CD8-positive, alpha-beta memory T cell (primary cell): ENCODE measurements around the gene NCAM1. TPM values are rescaled to one million over a fixed set of nuclear protein-coding genes. Genes with fewer than 3 reads are reported as not detected.

ENCODE experiments used
- CTCF ChIA-PET: fragments of 350-600 bp; sonication (Branson Sonifier 250); formaldehyde crosslinking; loops from one replicate; lab custom pipeline; 2021; ENCODE audit warnings: antibody characterized with exemption; lab: Charles Lee
- POLR2A ChIA-PET: fragments of 350-600 bp; sonication (Branson Sonifier 250); formaldehyde crosslinking; loops from one replicate; lab custom pipeline; 2021; ENCODE audit warnings: antibody characterized with exemption; lab: Charles Lee
- DNase-seq, 5 donors: peaks; one replicate each; pipeline versions ENCODE4 v3.0.0 to v3.0.0-alpha.2; 2020 to 2022; ENCODE audit warnings: mixed read lengths in 1 of 5
- H3K27ac ChIP-seq: one replicate; pipeline ENCODE4 v1.7.0; 2013; ENCODE audit warnings: low read depth, mild to moderate bottlenecking, low read length, moderate library complexity
- H3K27me3 ChIP-seq: 2 replicates; pipeline ENCODE4 v1.7.0; 2013; ENCODE audit warnings: low read length, mild to moderate bottlenecking; ENCODE audit not compliant: insufficient read depth, poor library complexity, severe bottlenecking
- H3K36me3 ChIP-seq: 2 replicates; pipeline ENCODE4 v1.7.0; 2013; ENCODE audit warnings: mild to moderate bottlenecking, low read length, moderate library complexity; ENCODE audit not compliant: insufficient read depth
- H3K4me1 ChIP-seq: 2 replicates; pipeline ENCODE4 v1.7.0; 2013; ENCODE audit warnings: mild to moderate bottlenecking, low read length, moderate library complexity; ENCODE audit not compliant: insufficient read depth
- H3K4me3 ChIP-seq: 2 replicates; pipeline ENCODE4 v1.7.0; 2013; ENCODE audit warnings: mild to moderate bottlenecking, low read length
- H3K9me3 ChIP-seq: 2 replicates; pipeline ENCODE4 v1.7.0; 2013; ENCODE audit warnings: mild to moderate bottlenecking, low read length
- H3K27ac Mint-ChIP-seq, 8 donors: one replicate each; pipeline ENCODE4 v1.8.0; 2020 to 2021; ENCODE audit warnings: mixed read lengths in 8 of 8, mild to moderate bottlenecking in 6 of 8, inconsistent platforms in 3 of 8, moderate library complexity in 3 of 8
- H3K27me3 Mint-ChIP-seq, 2 donors: one replicate each; pipeline ENCODE4 v1.8.0; 2020 to 2021; ENCODE audit warnings: mixed read lengths in 2 of 2, mild to moderate bottlenecking in 1 of 2, moderate library complexity in 1 of 2
- H3K36me3 Mint-ChIP-seq, 3 donors: one replicate each; pipeline ENCODE4 v1.8.0; 2020 to 2021; ENCODE audit warnings: mixed read lengths in 3 of 3, inconsistent platforms in 1 of 3, mild to moderate bottlenecking in 1 of 3
- H3K4me1 Mint-ChIP-seq, 3 donors: one replicate each; pipeline ENCODE4 v1.8.0; 2020 to 2021; ENCODE audit warnings: mixed read lengths in 3 of 3, inconsistent platforms in 1 of 3, mild to moderate bottlenecking in 1 of 3
- H3K4me3 Mint-ChIP-seq, 7 donors: one replicate each; pipeline ENCODE4 v1.8.0; 2020 to 2021; ENCODE audit warnings: mixed read lengths in 7 of 7, mild to moderate bottlenecking in 6 of 7, moderate library complexity in 4 of 7, inconsistent platforms in 2 of 7
- H3K9me3 Mint-ChIP-seq, 5 donors: one replicate each; pipeline ENCODE4 v1.8.0; 2020 to 2022; ENCODE audit warnings: mixed read lengths in 5 of 5, mild to moderate bottlenecking in 3 of 5, moderate library complexity in 2 of 5, inconsistent platforms in 1 of 5
- polyA plus RNA-seq: library from polyadenylated mRNA; unstranded; fragments of 300-500 nt; fragmentation: Illumina TruSeq; gene quantifications from one replicate; pipeline ENCODE4 v1.2.3, GENCODE V29; 2021
- total RNA-seq, 2 experiments: library from RNA; stranded (reverse); gene quantifications; one replicate each; pipeline ENCODE4 v1.2.3, GENCODE V29; 2021

The NCAM1 gene
- total and polyA plus RNA-seq, 3 experiments from 2014 or later, result 0.16 to 1.7 TPM; not detected in 1

DNA sequence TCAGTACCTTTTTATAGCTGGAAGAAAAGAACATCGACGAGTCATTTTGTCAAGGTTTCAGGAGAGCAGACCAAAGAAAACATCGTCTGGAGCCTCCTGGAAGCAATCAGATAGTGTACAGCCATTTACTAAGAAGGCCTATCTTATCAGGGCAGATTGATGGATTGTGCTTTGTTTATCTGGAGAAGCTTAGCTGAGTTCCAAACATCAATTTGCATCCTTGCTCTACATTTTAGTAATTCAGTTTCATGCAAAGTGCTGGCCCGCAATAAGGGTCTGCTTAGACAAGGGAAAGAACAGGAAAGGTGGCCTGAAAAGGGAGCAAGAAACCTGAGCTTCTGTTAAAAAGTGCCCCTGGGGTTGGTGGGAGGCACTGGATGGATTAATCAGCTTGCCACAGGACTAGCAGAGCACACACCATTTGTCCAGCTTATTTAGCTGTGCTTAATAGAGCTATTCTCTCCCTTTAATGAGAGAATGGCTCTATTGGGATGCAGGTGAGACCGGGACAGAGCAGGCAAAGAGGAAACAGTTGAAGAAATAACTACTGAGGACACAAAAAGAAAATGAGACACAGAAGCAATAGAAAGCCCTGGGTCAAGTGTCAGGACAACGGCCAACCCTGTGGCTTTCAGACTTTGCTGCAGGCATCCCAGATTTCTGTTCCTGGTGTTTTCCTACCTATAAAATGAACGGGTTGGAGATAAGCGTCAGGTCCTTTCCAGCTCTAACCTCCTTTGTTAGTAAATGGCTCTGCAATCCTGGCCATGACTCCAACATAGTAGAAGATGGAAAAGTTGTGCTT, 231.1 kb downstream of the NCAM1 start:
- peaks cover 7 to 40% of the 10 kb centered on the region in 2 donors for H3K27me3 Mint-ChIP-seq
- H3K4me3 Mint-ChIP-seq, result no peak overlapping the region
- no peaks in the 10 kb centered on the region for H3K9me3 Mint-ChIP-seq
- ChIA-PET POLR2A (no interaction called here), CTCF (no interaction called here)
- no peaks in the 10 kb centered on the region for H3K4me1 Mint-ChIP-seq
- H3K4me1 ChIP-seq, result no peaks in the 10 kb centered on the region
- no peaks in the 10 kb centered on the region for H3K36me3 Mint-ChIP-seq
- DNase-seq, result no peak
- no peaks in the 10 kb centered on the region for H3K9me3 ChIP-seq
- H3K27me3 ChIP-seq, result no peaks in the 10 kb centered on the region
- no peak overlapping the region for H3K4me3 ChIP-seq
- H3K27ac Mint-ChIP-seq, result no peak overlapping the region
- no peaks in the 10 kb centered on the region for H3K36me3 ChIP-seq
- H3K27ac ChIP-seq, result no peak overlapping the region

DNA sequence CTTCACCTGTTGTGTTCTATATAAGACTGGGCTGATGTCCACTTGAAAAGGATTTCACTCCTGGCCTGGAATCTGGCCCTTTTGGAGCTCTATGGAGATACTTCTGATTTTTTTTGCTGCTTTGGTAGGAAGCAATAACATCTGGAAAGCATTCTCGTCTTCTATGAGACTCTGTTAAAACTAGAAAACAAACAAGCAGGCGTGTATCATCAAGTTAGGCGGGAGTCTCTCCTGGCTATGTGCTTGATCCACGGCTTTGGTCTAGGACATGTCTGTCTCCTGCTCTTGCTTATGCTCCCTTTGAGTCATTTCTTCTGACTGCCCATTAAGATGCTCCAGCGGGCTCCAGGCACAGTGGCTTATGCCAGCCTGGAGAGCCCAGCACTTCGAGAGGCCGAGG, 231.8 kb downstream of the NCAM1 start:
- no peaks in the 10 kb centered on the region for H3K9me3 ChIP-seq
- Mint-ChIP-seq H3K4me1 (no peaks in the 10 kb centered on the region), H3K27me3 (peaks cover 7 to 45% of the 10 kb centered on the region in 2 donors), H3K4me3 (no peak overlapping the region), H3K27ac (no peak overlapping the region), H3K9me3 (no peaks in the 10 kb centered on the region), H3K36me3 (no peaks in the 10 kb centered on the region)
- no peak overlapping the region for H3K4me3 ChIP-seq
- H3K4me1 ChIP-seq, result no peaks in the 10 kb centered on the region
- H3K27ac ChIP-seq, result no peak overlapping the region
- DNase-seq, result no peak
- no peaks in the 10 kb centered on the region for H3K36me3 ChIP-seq
- ChIA-PET CTCF (no interaction called here), POLR2A (no interaction called here)
- no peaks in the 10 kb centered on the region for H3K27me3 ChIP-seq

DNA sequence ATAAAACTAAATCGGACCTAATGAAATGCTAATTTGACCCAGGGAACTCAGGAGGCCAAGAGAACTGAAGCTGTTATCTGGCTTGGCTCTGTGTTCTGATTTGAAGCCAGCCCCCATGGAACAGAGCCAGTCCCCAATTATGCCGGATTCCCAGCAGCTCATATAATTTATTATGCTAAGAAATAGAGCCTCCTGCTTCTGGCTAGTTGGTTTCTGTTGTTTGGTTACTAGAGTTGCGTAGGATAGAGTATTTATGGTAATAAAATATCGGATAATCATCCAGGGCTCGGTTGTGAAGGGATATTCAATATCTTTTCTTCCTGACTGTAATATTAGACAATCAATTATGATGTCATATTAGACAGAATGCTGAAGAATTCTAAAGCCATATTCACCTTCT, 232.7 kb downstream of the NCAM1 start:
- Histone ChIP-seq H3K27me3 (no peaks in the 10 kb centered on the region), H3K4me1 (no peaks in the 10 kb centered on the region), H3K27ac (no peak overlapping the region), H3K36me3 (no peaks in the 10 kb centered on the region), H3K9me3 (no peaks in the 10 kb centered on the region), H3K4me3 (no peak overlapping the region)
- H3K4me3 Mint-ChIP-seq, result no peak overlapping the region
- H3K9me3 Mint-ChIP-seq, result peaks cover 0 to 2% (median 0%) of the 10 kb centered on the region in 5 donors
- POLR2A ChIA-PET, result no interaction called here
- no peak overlapping the region for H3K27ac Mint-ChIP-seq
- no peak for DNase-seq
- CTCF ChIA-PET, result interaction anchor here (0.6 kb wide), 1 partner anchor 1288 kb away, joined by 3 read pairs; no protein-coding TSS in a partner anchor
- peaks cover 7 to 45% of the 10 kb centered on the region in 2 donors for H3K27me3 Mint-ChIP-seq
- no peaks in the 10 kb centered on the region for H3K4me1 Mint-ChIP-seq
- H3K36me3 Mint-ChIP-seq, result no peaks in the 10 kb centered on the region

DNA sequence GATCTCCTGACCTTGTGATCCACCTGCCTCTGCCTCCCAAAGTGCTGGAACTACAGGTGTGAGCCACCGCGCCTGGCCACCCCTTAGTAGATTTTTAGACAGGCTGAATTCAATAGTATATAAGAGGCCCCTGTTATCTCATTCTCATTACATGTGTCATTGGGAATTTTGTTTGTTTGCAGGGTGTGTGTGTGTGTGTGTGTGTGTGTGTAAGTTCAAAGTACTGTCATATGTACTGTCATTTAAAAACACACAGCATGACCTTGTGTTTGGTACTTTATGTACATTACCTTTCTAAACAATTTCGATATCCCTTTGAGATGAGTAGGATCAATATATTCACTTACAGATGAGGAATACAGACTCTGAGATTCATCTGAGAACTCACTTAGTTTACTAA, 234.5 kb downstream of the NCAM1 start:
- ChIA-PET CTCF (interaction anchor here (0.6 kb wide), 1 partner anchor 839 kb away, joined by 3 read pairs; no protein-coding TSS in a partner anchor), POLR2A (no interaction called here)
- Histone ChIP-seq H3K36me3 (no peaks in the 10 kb centered on the region), H3K9me3 (no peaks in the 10 kb centered on the region), H3K27ac (no peak overlapping the region), H3K27me3 (no peaks in the 10 kb centered on the region), H3K4me1 (no peaks in the 10 kb centered on the region), H3K4me3 (no peak overlapping the region)
- DNase-seq, result no peak
- Mint-ChIP-seq H3K27ac (no peak overlapping the region), H3K27me3 (peaks cover 3 to 35% of the 10 kb centered on the region in 2 donors), H3K9me3 (peaks cover 0 to 2% (median 0%) of the 10 kb centered on the region in 5 donors), H3K36me3 (no peaks in the 10 kb centered on the region), H3K4me3 (no peak overlapping the region), H3K4me1 (no peaks in the 10 kb centered on the region)

DNA sequence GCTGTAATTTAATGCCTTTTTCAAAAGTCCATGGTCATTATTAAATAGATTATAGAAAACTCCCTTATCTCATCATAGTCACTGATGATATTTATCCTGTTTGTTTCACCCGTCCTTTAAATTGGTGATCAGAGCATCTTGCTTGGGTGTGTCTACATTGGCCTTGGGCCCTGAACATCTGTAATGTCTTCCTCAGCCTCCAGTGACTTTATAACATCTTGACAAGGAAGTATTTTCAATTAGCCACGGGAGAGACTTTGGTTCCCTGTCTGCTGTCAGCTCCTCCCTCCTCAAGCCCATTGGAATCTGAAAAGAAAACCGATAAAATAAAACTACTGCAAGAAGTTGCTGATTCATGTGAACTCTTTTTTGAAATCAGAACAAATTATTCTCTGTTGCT, 236.2 kb downstream of the NCAM1 start:
- no peaks in the 10 kb centered on the region for H3K4me1 ChIP-seq
- H3K4me3 ChIP-seq, result no peak overlapping the region
- ChIA-PET POLR2A (no interaction called here), CTCF (no interaction called here)
- Mint-ChIP-seq H3K36me3 (no peaks in the 10 kb centered on the region), H3K4me1 (no peaks in the 10 kb centered on the region), H3K27ac (no peak overlapping the region), H3K4me3 (no peak overlapping the region), H3K27me3 (peaks cover 1 to 36% of the 10 kb centered on the region in 2 donors), H3K9me3 (peaks cover 0 to 2% (median 0%) of the 10 kb centered on the region in 5 donors)
- no peaks in the 10 kb centered on the region for H3K27me3 ChIP-seq
- no peak for DNase-seq
- H3K9me3 ChIP-seq, result no peaks in the 10 kb centered on the region
- no peak overlapping the region for H3K27ac ChIP-seq
- H3K36me3 ChIP-seq, result no peaks in the 10 kb centered on the region

DNA sequence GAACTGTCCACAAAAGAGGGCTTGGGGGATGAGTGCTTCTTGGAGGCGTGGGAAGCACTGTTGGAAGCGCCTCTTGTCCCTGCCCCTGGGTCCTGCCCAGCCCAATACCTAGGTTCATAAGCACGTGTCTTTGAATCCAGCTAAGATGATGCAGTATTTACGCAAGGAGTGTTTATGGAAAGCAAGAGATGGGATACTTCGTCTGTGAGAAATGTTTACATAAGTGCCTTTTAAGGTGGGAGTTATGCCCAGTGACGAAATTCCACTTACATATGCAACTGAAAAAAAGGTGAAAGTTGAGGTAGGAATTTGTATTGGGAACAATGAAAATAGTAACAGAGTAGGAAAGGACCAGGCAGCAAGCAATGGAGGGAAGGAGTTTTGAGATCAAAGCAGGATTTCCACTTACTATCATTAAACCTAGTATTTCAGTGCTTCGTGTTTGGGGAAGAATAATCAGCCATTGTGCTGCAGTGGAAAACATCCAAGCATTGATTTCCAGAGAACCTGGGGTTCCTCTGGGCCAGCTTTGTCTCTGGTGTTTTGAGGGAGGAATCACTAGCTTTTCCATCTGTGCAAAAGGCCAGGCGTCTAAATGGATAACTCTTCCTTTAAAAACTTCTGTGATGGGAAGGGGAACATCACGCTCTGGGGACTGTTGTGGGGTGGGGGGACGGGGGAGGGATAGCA, 237.9 kb downstream of the NCAM1 start:
- Mint-ChIP-seq H3K9me3 (peaks cover 0 to 2% (median 0%) of the 10 kb centered on the region in 5 donors), H3K4me3 (no peak overlapping the region), H3K4me1 (no peaks in the 10 kb centered on the region), H3K36me3 (no peaks in the 10 kb centered on the region), H3K27ac (peak overlapping the region in 1 of 8 donors; percentile 39), H3K27me3 (peaks cover 0 to 24% of the 10 kb centered on the region in 2 donors)
- Histone ChIP-seq H3K4me1 (no peaks in the 10 kb centered on the region), H3K36me3 (no peaks in the 10 kb centered on the region), H3K27ac (no peak overlapping the region), H3K27me3 (no peaks in the 10 kb centered on the region), H3K4me3 (no peak overlapping the region), H3K9me3 (no peaks in the 10 kb centered on the region)
- no peak for DNase-seq
- POLR2A ChIA-PET, result no interaction called here
- CTCF ChIA-PET, result no interaction called here

DNA sequence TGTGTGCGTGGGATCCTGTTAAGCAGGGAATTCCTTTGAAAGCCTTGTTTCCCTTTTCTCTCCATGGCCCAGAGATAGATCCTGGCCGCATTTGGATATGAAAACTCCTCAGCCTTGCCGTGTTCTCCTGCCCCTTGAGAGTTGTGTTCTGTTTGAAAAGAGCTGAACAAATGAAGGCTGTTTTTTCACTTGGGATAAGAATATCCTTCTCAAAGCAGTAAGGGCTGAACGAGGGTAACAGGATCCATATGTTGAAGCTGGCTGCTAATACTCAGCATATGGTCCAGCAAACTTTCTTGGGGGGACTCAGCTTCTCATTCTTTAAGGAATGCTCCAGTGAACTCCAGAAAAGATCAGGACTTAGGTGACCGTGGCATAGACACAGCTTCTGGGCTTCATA, 238.6 kb downstream of the NCAM1 start:
- POLR2A ChIA-PET, result no interaction called here

More for the DNA sequence above, 238.6 kb downstream of the NCAM1 start:
- no peak overlapping the region for H3K4me3 Mint-ChIP-seq
- CTCF ChIA-PET, result no interaction called here
- Histone ChIP-seq H3K36me3 (no peaks in the 10 kb centered on the region), H3K4me1 (no peaks in the 10 kb centered on the region), H3K27me3 (no peaks in the 10 kb centered on the region), H3K4me3 (no peak overlapping the region), H3K9me3 (no peaks in the 10 kb centered on the region), H3K27ac (no peak overlapping the region)
- no peaks in the 10 kb centered on the region for H3K36me3 Mint-ChIP-seq
- peaks cover 0 to 2% (median 0%) of the 10 kb centered on the region in 5 donors for H3K9me3 Mint-ChIP-seq
- H3K4me1 Mint-ChIP-seq, result no peaks in the 10 kb centered on the region
- no peak for DNase-seq
- H3K27ac Mint-ChIP-seq, result no peak overlapping the region
- peaks cover 0 to 20% of the 10 kb centered on the region in 2 donors for H3K27me3 Mint-ChIP-seq
